ENCODE results near the gene USP3.
"Not testable (repeated sequence)": the region's sequence is repeated elsewhere in the genome, so short reads cannot be mapped to it uniquely, and the experiment has no call there.

The USP3 gene

GRCh38 chr15:63513728-63514127, 9.3 kb downstream of the USP3 start:
- no peak for DNase-seq (ENCODE audit: low read depth in 2 of 2)

GRCh38 chr15:63514531-63514943, 10.1 kb downstream of the USP3 start:
- no peak for DNase-seq (ENCODE audit: low read depth in 2 of 2)

- no peak for DNase-seq (ENCODE audit: low read depth in 2 of 2)
These were observed 12.8 kb downstream of the USP3 start for GRCh38 chr15:63517202-63517601.

- DNase-seq (ENCODE audit: low read depth in 2 of 2) = no peak
These were observed 13.2 kb downstream of the USP3 start for GRCh38 chr15:63517628-63518027.

- no peak for DNase-seq (ENCODE audit: low read depth in 2 of 2)
These were observed 14.6 kb downstream of the USP3 start for GRCh38 chr15:63519041-63519440.

- no peak for DNase-seq (ENCODE audit: low read depth in 2 of 2)
These were observed 15.3 kb downstream of the USP3 start for GRCh38 chr15:63519548-63520178.

GRCh38 chr15:63520462-63520861, 16.1 kb downstream of the USP3 start:
- not testable (repeated sequence) for DNase-seq (ENCODE audit: low read depth in 2 of 2)

- DNase-seq (ENCODE audit: low read depth in 2 of 2) = no peak
These were observed 17.8 kb downstream of the USP3 start for GRCh38 chr15:63522225-63522578.

GRCh38 chr15:63523306-63523990, 19.1 kb downstream of the USP3 start:
- DNase-seq (ENCODE audit: low read depth in 2 of 2) = no peak

- no peak for DNase-seq (ENCODE audit: low read depth in 2 of 2)
These were observed 20.1 kb downstream of the USP3 start for GRCh38 chr15:63524316-63525015.

- DNase-seq (ENCODE audit: low read depth in 2 of 2) = no peak
These were observed 22.0 kb downstream of the USP3 start for GRCh38 chr15:63526401-63526800.

- DNase-seq (ENCODE audit: low read depth in 2 of 2) = no peak
These were observed 23.8 kb downstream of the USP3 start for GRCh38 chr15:63528138-63528659.

GRCh38 chr15:63530235-63530634, 25.8 kb downstream of the USP3 start:
- DNase-seq (ENCODE audit: low read depth in 2 of 2) = no peak

GRCh38 chr15:63530752-63531299, 26.4 kb downstream of the USP3 start:
- DNase-seq (ENCODE audit: low read depth in 2 of 2) = no peak

GRCh38 chr15:63531586-63531985, 27.2 kb downstream of the USP3 start:
- DNase-seq (ENCODE audit: low read depth in 2 of 2) = no peak

GRCh38 chr15:63532307-63532744, 27.9 kb downstream of the USP3 start:
- DNase-seq (ENCODE audit: low read depth in 2 of 2) = no peak

GRCh38 chr15:63534888-63535287, 30.5 kb downstream of the USP3 start:
- DNase-seq (ENCODE audit: low read depth in 2 of 2) = not testable (repeated sequence)

- no peak for DNase-seq (ENCODE audit: low read depth in 2 of 2)
These were observed 31.3 kb downstream of the USP3 start for GRCh38 chr15:63535689-63536088.

- DNase-seq (ENCODE audit: low read depth in 2 of 2) = no peak
These were observed 34.5 kb downstream of the USP3 start for GRCh38 chr15:63538876-63539275.

- no peak for DNase-seq (ENCODE audit: low read depth in 2 of 2)
These were observed 35.1 kb downstream of the USP3 start for GRCh38 chr15:63539521-63539920.

GRCh38 chr15:63539998-63540397, 35.6 kb downstream of the USP3 start:
- no peak for DNase-seq (ENCODE audit: low read depth in 2 of 2)

- DNase-seq (ENCODE audit: low read depth in 2 of 2) = no peak
These were observed 36.1 kb downstream of the USP3 start for GRCh38 chr15:63540449-63540848.
